HFFc6 (cell line): ENCODE results near the gene KLHL13. TPM values are rescaled to one million over a fixed set of nuclear protein-coding genes. Genes with fewer than 3 reads are reported as not detected.

ENCODE experiments used
- DNase-seq: peaks from one replicate; pipeline ENCODE4 v3.0.0-alpha.2; 2018
- H3K27ac Mint-ChIP-seq: 2 replicates; pipeline ENCODE4 v1.8.0; 2020; ENCODE audit warnings: mild to moderate bottlenecking, mixed read lengths
- H3K27me3 Mint-ChIP-seq: 2 replicates; pipeline ENCODE4 v1.8.0; 2021; ENCODE audit warnings: mild to moderate bottlenecking, moderate library complexity, mixed read lengths; ENCODE audit not compliant: insufficient read depth
- H3K36me3 Mint-ChIP-seq: 2 replicates; pipeline ENCODE4 v1.8.0; 2021; ENCODE audit warnings: low read depth, mixed read lengths
- H3K4me1 Mint-ChIP-seq: 2 replicates; pipeline ENCODE4 v1.8.0; 2020; ENCODE audit warnings: low read depth, mixed read lengths
- H3K4me3 Mint-ChIP-seq: 2 replicates; pipeline ENCODE4 v1.8.0; 2020; ENCODE audit warnings: mild to moderate bottlenecking, moderate library complexity, mixed read lengths
- H3K9me3 Mint-ChIP-seq: 2 replicates; pipeline ENCODE4 v1.8.0; 2020; ENCODE audit warnings: mild to moderate bottlenecking, mixed read lengths
- CTCF ChIP-seq: fragments of 200-600 bp; sonication (generic); IDR thresholded peaks from 2 replicates; pipeline ENCODE4 v1.5.0; 2021; ENCODE audit warnings: antibody characterized with exemption, mild to moderate bottlenecking
- total RNA-seq, 6 experiments: library from RNA; stranded (reverse); fragmentation: NEBNext Ultra II Directional; extraction: Animal tissue kit (Norgen Biotek cat#: 25700); gene quantifications; 2 replicates in 1 of 6; 3 replicates in 5 of 6; pipeline ENCODE4 v1.2.3, GENCODE V29; 2021

The KLHL13 gene
- total RNA-seq, 6 experiments from 2014 or later, result 0.05 to 0.14 (median 0.07) TPM; not detected in 3

DNA sequence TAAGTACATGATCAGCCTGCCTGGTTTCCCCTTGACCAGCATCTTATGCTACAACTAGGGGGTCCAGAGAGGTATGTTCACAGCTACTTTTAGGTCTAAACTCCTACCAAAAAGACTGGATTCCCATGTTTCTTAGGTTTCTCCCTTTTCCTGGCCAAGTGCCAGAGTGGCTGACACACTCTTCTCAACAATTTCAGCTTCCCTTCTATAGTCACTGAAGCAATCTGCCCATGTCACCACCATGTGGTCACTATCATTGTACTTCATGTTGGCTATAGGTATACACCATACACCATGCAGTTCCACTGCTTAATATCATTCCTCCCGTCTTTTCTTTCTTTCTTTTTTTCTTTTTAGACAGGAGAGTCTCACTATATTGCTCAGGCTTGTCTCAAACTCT, 66.9 kb downstream of the KLHL13 start:
- H3K4me3 Mint-ChIP-seq, result no peak overlapping the region
- TF ChIP-seq CTCF, result no peak
- no peak for DNase-seq
- H3K36me3 Mint-ChIP-seq, result no peaks in the 10 kb centered on the region
- no peak overlapping the region for H3K27ac Mint-ChIP-seq
- H3K27me3 Mint-ChIP-seq, result no peaks in the 10 kb centered on the region
- H3K9me3 Mint-ChIP-seq, result peaks cover 4% of the 10 kb centered on the region; the same call in 1 of the 2 replicates
- H3K4me1 Mint-ChIP-seq, result no peaks in the 10 kb centered on the region

DNA sequence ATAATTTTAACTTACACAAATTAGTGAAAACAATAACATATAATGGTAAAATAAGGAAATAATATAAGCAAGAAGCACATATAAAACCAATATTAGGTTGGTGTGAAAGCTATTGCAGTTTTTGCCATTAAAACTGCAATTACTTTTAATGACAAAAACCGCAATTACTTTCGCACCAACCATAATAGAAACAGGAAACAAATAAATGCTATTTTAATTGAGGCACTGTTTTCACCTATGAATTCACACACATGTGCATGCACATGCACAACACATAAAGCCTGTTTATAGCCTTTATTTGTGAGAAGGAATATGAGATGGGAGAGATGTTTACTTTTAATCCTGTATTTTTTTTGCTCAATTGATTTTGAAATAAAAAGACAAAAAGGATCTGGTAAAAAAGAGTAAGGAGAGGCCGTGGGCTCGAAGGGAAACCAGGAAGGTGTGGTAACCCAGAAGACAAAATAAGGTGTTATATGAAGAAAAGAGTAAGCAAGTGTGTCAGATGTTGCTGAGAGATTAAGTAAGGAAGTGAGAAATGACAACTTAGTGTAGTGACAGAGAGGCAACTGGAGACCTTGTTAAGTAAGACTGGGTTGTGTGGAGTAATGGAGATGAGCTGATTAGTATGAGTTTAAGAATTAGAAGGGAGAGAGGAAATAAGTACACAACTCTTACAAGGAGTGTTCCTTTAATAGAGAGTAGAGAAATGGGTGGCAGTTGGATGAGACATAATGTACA, 69.0 kb downstream of the KLHL13 start:
- no peak for TF ChIP-seq CTCF
- Mint-ChIP-seq H3K4me3 (no peak overlapping the region), H3K9me3 (peaks cover 11% of the 10 kb centered on the region), H3K36me3 (no peaks in the 10 kb centered on the region), H3K27ac (no peak overlapping the region), H3K27me3 (no peaks in the 10 kb centered on the region), H3K4me1 (no peaks in the 10 kb centered on the region)
- DNase-seq, result no peak

GRCh38 chrX:118039591-118039990, 77.0 kb downstream of the KLHL13 start:
- H3K4me1 Mint-ChIP-seq, result no peaks in the 10 kb centered on the region
- H3K9me3 Mint-ChIP-seq, result peaks cover 26% of the 10 kb centered on the region
- no peak for TF ChIP-seq CTCF
- H3K27ac Mint-ChIP-seq, result no peak overlapping the region
- H3K27me3 Mint-ChIP-seq, result no peaks in the 10 kb centered on the region
- H3K4me3 Mint-ChIP-seq, result no peak overlapping the region
- no peak for DNase-seq
- H3K36me3 Mint-ChIP-seq, result no peaks in the 10 kb centered on the region

DNA sequence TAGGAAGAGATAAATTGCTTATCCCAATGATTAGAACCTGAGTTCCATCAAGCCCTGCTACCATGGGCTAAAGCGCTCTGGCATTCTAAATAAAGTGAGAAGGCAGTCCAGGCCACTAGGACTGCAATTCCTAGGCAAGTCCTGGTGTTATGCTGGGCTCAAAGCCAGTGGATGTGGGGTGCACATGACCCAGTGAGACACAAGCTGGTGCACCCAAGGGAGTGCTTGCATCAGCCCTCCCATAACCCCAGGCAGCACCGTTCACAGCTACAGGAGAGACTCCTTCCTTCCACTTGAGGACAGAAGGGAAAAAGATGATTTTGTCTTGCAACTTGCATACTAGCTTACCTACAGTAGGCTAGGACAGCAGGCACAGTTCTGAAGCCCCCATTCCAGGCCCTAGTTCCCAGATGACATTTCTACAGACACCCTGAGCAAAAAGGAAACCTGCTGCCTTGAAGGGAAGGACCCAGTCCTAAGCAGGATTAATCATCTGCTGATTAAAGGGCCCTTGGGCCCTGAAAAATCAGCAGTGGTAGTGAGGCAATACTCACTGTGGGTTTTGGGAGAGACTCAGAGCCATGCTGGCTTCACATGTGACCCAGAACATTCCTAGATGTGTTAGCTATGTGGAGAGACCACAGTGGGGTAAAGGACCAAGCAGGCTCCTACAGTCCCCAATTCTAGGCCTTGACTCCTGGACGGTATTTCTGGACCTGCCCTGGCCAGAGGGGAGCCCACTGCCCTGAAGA, 77.8 kb downstream of the KLHL13 start:
- Mint-ChIP-seq H3K36me3 (no peaks in the 10 kb centered on the region), H3K9me3 (peaks cover 26% of the 10 kb centered on the region), H3K4me3 (no peak overlapping the region), H3K27me3 (no peaks in the 10 kb centered on the region), H3K27ac (no peak overlapping the region), H3K4me1 (no peaks in the 10 kb centered on the region)
- DNase-seq, result no peak
- TF ChIP-seq CTCF, result no peak

- DNase-seq, result no peak
- Mint-ChIP-seq H3K27ac (no peak overlapping the region), H3K4me1 (no peaks in the 10 kb centered on the region), H3K4me3 (no peak overlapping the region), H3K9me3 (peaks cover 4% of the 10 kb centered on the region; the same call in 1 of the 2 replicates), H3K36me3 (no peaks in the 10 kb centered on the region), H3K27me3 (no peaks in the 10 kb centered on the region)
- TF ChIP-seq CTCF, result no peak
Measured at GRCh38 chrX:118026631-118027030, 90.0 kb downstream of the KLHL13 start.
